Testis (tissue), 3 donors: Measurements from ENCODE around the gene MOB3B. TPM values are rescaled to one million over a fixed set of nuclear protein-coding genes. Genes with fewer than 3 reads are reported as not detected.
"Not testable (repeated sequence)": the region's sequence is repeated elsewhere in the genome, so short reads cannot be mapped to it uniquely, and the experiment has no call there.

Experiments used
- DNase-seq: peaks from one replicate; pipeline ENCODE4 v3.0.0-alpha.2; 2019
- H3K27ac ChIP-seq, 2 donors: fragments of 200-600 bp; sonication (generic); one replicate each; pipeline ENCODE4 v1.5.1; 2019
- H3K27me3 ChIP-seq: fragments of 200-600 bp; sonication (generic); one replicate; pipeline ENCODE4 v1.5.1; 2019
- H3K36me3 ChIP-seq: fragments of 200-600 bp; sonication (generic); one replicate; pipeline ENCODE4 v1.5.1; 2017; ENCODE audit warnings: low read depth; ENCODE audit errors: missing control alignments
- H3K4me1 ChIP-seq: fragments of 200-600 bp; sonication (generic); one replicate; pipeline ENCODE4 v1.5.1; 2019
- H3K4me3 ChIP-seq, 2 donors: fragments of 200-600 bp; sonication (generic); one replicate each; pipeline ENCODE4 v1.5.1; 2017 to 2019
- H3K9me3 ChIP-seq: fragments of 200-600 bp; sonication (generic); one replicate; pipeline ENCODE4 v1.5.1; 2017
- CTCF ChIP-seq, 3 experiments: fragments of 450-650 bp in 2 of 3; fragments of 200-600 bp in 1 of 3; sonication (generic) in 1 of 3; IDR thresholded peaks; one replicate each; pipeline ENCODE4 v1.5.1; 2016 to 2019; ENCODE audit warnings: antibody characterized with exemption in 3 of 3, mild to moderate bottlenecking in 2 of 3, moderate library complexity in 1 of 3
- POLR2A ChIP-seq: fragments of 450-650 bp; IDR thresholded peaks from one replicate; pipeline ENCODE4 v1.6.1; 2017; ENCODE audit warnings: antibody characterized with exemption, mild to moderate bottlenecking, moderate library complexity
- WGBS, 2 donors: methylation state at CpG; one replicate each; pipeline ENCODE4 v1.1.5; 2018; 5-methylcytosine and 5-hydroxymethylcytosine counted together
- intact Hi-C: fragments of 100-400 bp; cut with DNase I; formaldehyde crosslinking; loops from one replicate; pipeline ENCODE4 v1.15.1; 2023; ENCODE audit warnings: low total_unique reads
- polyA plus RNA-seq: library from polyadenylated mRNA; stranded (reverse); fragments of 350-450 nt; fragmentation: Illumina TruSeq; extraction: RNeasy Lipid Tissue Mini Kit (QIAGEN cat#74804); gene quantifications from one replicate; pipeline ENCODE4 v1.2.3, GENCODE V29; 2014; ENCODE audit warnings: low read depth, low replicate concordance; ENCODE audit not compliant: insufficient read depth
- total RNA-seq, 2 donors: library from RNA; depleted of rRNA; stranded (reverse); fragments of >200 nt; gene quantifications; one replicate each; pipeline ENCODE4 v1.2.3, GENCODE V29; 2016

The MOB3B gene
- total and polyA plus RNA-seq, 3 donors from 2014 or later: 9.1 to 23.2 (median 17.5) TPM

- Histone ChIP-seq H3K9me3 (no peaks in the 10 kb centered on the region), H3K36me3 (no peaks in the 10 kb centered on the region), H3K27ac (no peak overlapping the region), H3K4me3 (no peak overlapping the region), H3K27me3 (no peaks in the 10 kb centered on the region), H3K4me1 (no peaks in the 10 kb centered on the region)
- WGBS, 2 donors: 64 to 67% methylated on average over 3 of the region's 3 CpGs
- no peak for TF ChIP-seq CTCF (IDR thresholded peaks at IDR 0.05)
- no peak for TF ChIP-seq POLR2A
- DNase-seq: no peak
- intact Hi-C loops: no loop called here
These were observed 78.3 kb downstream of the MOB3B start for GRCh38 chr9:27451207-27451797.

- no peak overlapping the region for H3K27ac ChIP-seq
- no peaks in the 10 kb centered on the region for H3K27me3 ChIP-seq
- no peak overlapping the region for H3K4me3 ChIP-seq
- no peak for TF ChIP-seq CTCF (IDR thresholded peaks at IDR 0.05)
- TF ChIP-seq POLR2A: no peak
- no peaks in the 10 kb centered on the region for H3K9me3 ChIP-seq
- DNase-seq: no peak
- intact Hi-C loops: no loop called here
- no peaks in the 10 kb centered on the region for H3K36me3 ChIP-seq
- no peaks in the 10 kb centered on the region for H3K4me1 ChIP-seq
These were observed 78.9 kb downstream of the MOB3B start for GRCh38 chr9:27450752-27451151.

GRCh38 chr9:27448356-27448755 is 81.3 kb downstream of the MOB3B start:
- H3K27ac ChIP-seq, H3K4me3 ChIP-seq, H3K4me1 ChIP-seq, intact Hi-C loops, H3K9me3 ChIP-seq, H3K27me3 ChIP-seq, DNase-seq, H3K36me3 ChIP-seq: not testable (repeated sequence)
- WGBS, 2 donors: 84 to 89% methylated on average over 3 of the region's 3 CpGs

- H3K36me3 ChIP-seq: no peaks in the 10 kb centered on the region
- H3K9me3 ChIP-seq: no peaks in the 10 kb centered on the region
- H3K27ac ChIP-seq: no peak overlapping the region
- intact Hi-C loops: no loop called here
- H3K4me1 ChIP-seq: no peaks in the 10 kb centered on the region
- no peak for DNase-seq
- no peak overlapping the region for H3K4me3 ChIP-seq
- TF ChIP-seq POLR2A (no peak), CTCF (IDR thresholded peaks at IDR 0.05) (no peak)
- H3K27me3 ChIP-seq: no peaks in the 10 kb centered on the region
- 76 to 78% methylated on average over 5 of the region's 5 CpGs for WGBS, 2 donors
These were observed 82.5 kb downstream of the MOB3B start for GRCh38 chr9:27447031-27447683.

- H3K4me1 ChIP-seq: no peaks in the 10 kb centered on the region
- no peak for DNase-seq
- no peaks in the 10 kb centered on the region for H3K27me3 ChIP-seq
- H3K36me3 ChIP-seq: no peaks in the 10 kb centered on the region
- intact Hi-C loops: no loop called here
- no peaks in the 10 kb centered on the region for H3K9me3 ChIP-seq
- no peak for TF ChIP-seq POLR2A
- TF ChIP-seq CTCF (IDR thresholded peaks at IDR 0.05): no peak
- no peak overlapping the region for H3K4me3 ChIP-seq
- WGBS, 2 donors: 75 to 81% methylated on average over 6 of the region's 6 CpGs
- no peak overlapping the region for H3K27ac ChIP-seq
These were observed 83.9 kb downstream of the MOB3B start for GRCh38 chr9:27445688-27446087.
